NCI-H2107 (cell line): ENCODE results near the gene SSU72.
A peak's percentile ranks its signal among the peaks of the same experiment; 100 is the strongest.
"Not testable (repeated sequence)": the region's sequence is repeated elsewhere in the genome, so short reads cannot be mapped to it uniquely, and the experiment has no call there.

ENCODE experiments used
- DNase-seq: peaks from one replicate; lab custom pipeline; 2025; lab: John Stamatoyannopoulos, UW

Gene SSU72

DNA sequence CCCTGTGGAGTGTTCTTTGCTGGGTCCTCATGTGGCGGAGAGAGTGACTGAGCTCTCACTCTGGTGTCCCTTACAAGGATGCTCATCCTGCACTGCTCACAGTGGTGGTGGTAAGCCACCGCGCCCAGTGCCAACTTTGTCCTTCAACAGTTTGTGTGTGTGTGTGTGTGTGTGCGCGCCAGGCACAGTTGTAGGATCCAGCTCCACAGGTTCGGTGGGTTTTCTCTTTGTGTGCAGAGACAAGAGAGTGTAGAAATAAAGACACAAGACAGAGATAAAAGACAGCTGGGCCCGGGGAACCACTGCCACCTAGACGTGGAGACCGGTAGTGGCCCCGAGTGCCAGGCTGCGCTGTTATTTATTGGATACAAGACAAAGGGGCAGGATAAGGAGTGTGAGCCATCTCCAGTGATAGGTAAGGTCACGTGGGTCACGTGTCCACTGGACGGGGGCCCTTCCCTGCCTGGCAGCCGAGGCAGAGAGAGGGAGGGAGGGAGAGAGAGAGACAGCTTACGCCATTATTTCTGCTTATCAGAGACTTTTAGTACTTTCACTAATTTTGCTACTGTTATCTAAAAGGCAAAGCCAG lies 69.8 kb downstream of the SSU72 start:
- DNase-seq = peak; percentile 7

DNA sequence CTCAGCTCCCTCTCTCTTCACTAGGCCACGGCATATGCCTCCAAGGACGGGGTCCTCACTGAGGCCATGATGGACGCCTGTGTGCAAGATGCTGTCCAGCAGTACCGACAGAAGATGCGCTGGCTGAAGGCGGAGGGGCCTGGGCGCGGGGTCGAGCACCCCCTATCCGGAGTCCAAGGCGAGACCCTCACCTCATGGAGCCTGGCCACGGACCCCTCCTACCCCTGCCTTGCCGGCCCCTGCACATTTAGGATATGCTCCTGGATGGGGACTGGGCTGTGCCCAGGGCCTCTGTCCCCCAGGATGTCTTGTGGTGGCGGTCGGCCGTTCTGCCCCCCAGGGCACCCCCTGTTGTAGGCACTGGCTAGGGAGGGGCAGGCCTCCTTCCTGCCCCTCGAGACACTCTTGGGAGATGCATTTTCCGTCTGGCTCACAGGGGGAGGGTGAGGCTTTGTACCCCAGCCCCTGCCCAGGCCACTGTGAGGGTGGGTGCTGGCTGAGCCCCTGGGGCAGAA lies 79.1 kb downstream of the SSU72 start:
- DNase-seq = not testable (repeated sequence)

DNA sequence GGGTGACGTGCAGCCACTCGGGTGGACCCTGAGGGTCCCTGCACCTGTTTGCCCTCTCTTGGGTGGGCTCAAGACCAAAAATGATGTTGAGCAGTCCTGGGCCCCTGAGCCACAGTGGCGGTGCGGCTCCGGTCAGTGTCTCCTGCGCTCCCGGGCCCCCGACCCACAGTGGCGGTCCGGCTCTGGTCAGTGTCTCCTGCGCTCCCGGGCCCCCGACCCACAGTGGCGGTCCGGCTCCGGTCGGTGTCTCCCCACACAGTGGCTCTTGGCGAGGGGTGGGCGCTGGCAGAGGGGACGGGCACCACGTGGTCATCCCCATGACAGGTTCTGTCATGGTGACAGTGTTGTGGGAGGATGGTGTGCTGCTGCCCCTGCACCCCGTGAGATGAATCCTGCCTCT lies 80.4 kb downstream of the SSU72 start:
- not testable (repeated sequence) for DNase-seq
